ENCODE results near the gene TXNRD1.

GRCh38 chr12:104181313-104181712 lies 34.3 kb upstream of the TXNRD1 start:
- TF ChIP-seq CTCF (IDR thresholded peaks at IDR 0.05) (no peak), POLR2A (IDR thresholded peaks at IDR 0.05) (no peak)

Measured in Peyer's patch (tissue), 4 donors.